ENCODE results near the gene LRIT2.

The LRIT2 gene

GRCh38 chr10:84243759-84244158 is 18.4 kb upstream of the LRIT2 start:
- H3K4me3 ChIP-seq (ENCODE audit: low read depth, low read length), result no peak overlapping the region

GRCh38 chr10:84241185-84241790 is 15.9 kb upstream of the LRIT2 start, which contains the start of gene LRIT1:
LRIT1 (minus strand) TSS chr10:84241546; CDS start chr10:84241439, 107 bp downstream.
- no peak within 1 kb of the TSS for H3K4me3 ChIP-seq (ENCODE audit: low read depth, low read length)

GRCh38 chr10:84238909-84239308 is 13.6 kb upstream of the LRIT2 start:
- H3K4me3 ChIP-seq (ENCODE audit: low read depth, low read length), result no peak overlapping the region

- H3K4me3 ChIP-seq (ENCODE audit: low read depth, low read length), result no peak overlapping the region
Measured at GRCh38 chr10:84237199-84238051, 12.1 kb upstream of the LRIT2 start.

- H3K4me3 ChIP-seq (ENCODE audit: low read depth, low read length), result no peak overlapping the region
Measured at GRCh38 chr10:84236807-84237198, 11.5 kb upstream of the LRIT2 start.

GRCh38 chr10:84235096-84235495 is 9.8 kb upstream of the LRIT2 start:
- H3K4me3 ChIP-seq (ENCODE audit: low read depth, low read length), result no peak overlapping the region

- no peak overlapping the region for H3K4me3 ChIP-seq (ENCODE audit: low read depth, low read length)
Measured at GRCh38 chr10:84234479-84234878, 9.1 kb upstream of the LRIT2 start.

GRCh38 chr10:84233940-84234339 is 8.6 kb upstream of the LRIT2 start:
- no peak overlapping the region for H3K4me3 ChIP-seq (ENCODE audit: low read depth, low read length)

GRCh38 chr10:84232376-84232775 is 7.0 kb upstream of the LRIT2 start:
- H3K4me3 ChIP-seq (ENCODE audit: low read depth, low read length), result no peak overlapping the region

GRCh38 chr10:84230359-84230758 is 5.0 kb upstream of the LRIT2 start:
- H3K4me3 ChIP-seq (ENCODE audit: low read depth, low read length), result no peak overlapping the region

- no peak overlapping the region for H3K4me3 ChIP-seq (ENCODE audit: low read depth, low read length)
Measured at GRCh38 chr10:84227810-84228209, 2.5 kb upstream of the LRIT2 start.

- no peak overlapping the region for H3K4me3 ChIP-seq (ENCODE audit: low read depth, low read length)
Measured at GRCh38 chr10:84226616-84227015, 1.3 kb upstream of the LRIT2 start.

GRCh38 chr10:84224411-84225028 is 824 bp downstream of the LRIT2 start:
- H3K4me3 ChIP-seq (ENCODE audit: low read depth, low read length), result no peak overlapping the region

- H3K4me3 ChIP-seq (ENCODE audit: low read depth, low read length), result no peak overlapping the region
Measured at GRCh38 chr10:84221916-84222315, 3.4 kb downstream of the LRIT2 start.

- H3K4me3 ChIP-seq (ENCODE audit: low read depth, low read length), result no peak overlapping the region
Measured at GRCh38 chr10:84217746-84218145, 7.6 kb downstream of the LRIT2 start.

GRCh38 chr10:84216834-84217233 is 8.5 kb downstream of the LRIT2 start:
- H3K4me3 ChIP-seq (ENCODE audit: low read depth, low read length), result no peak overlapping the region

GRCh38 chr10:84214612-84215235 is 10.6 kb downstream of the LRIT2 start:
- no peak overlapping the region for H3K4me3 ChIP-seq (ENCODE audit: low read depth, low read length)

GRCh38 chr10:84214046-84214572 is 11.2 kb downstream of the LRIT2 start:
- no peak overlapping the region for H3K4me3 ChIP-seq (ENCODE audit: low read depth, low read length)

GRCh38 chr10:84213076-84213475 is 12.3 kb downstream of the LRIT2 start:
- no peak overlapping the region for H3K4me3 ChIP-seq (ENCODE audit: low read depth, low read length)

- H3K4me3 ChIP-seq (ENCODE audit: low read depth, low read length), result no peak overlapping the region
Measured at GRCh38 chr10:84212014-84212413, 13.3 kb downstream of the LRIT2 start.

GRCh38 chr10:84211566-84211965 is 13.8 kb downstream of the LRIT2 start:
- H3K4me3 ChIP-seq (ENCODE audit: low read depth, low read length), result no peak overlapping the region
